Retinal pigment epithelial cell (primary cell): ENCODE results near the gene AGBL1.
A peak's percentile ranks its signal among the peaks of the same experiment; 100 is the strongest.

Experiments
- DNase-seq: peaks from one replicate; pipeline ENCODE4 v3.0.0-alpha.2; 2010; ENCODE audit warnings: low read depth
- H3K4me3 ChIP-seq: 2 replicates; pipeline ENCODE4 v1.5.1; 2011; ENCODE audit warnings: mild to moderate bottlenecking, low read length, control low read depth, moderate library complexity
- CTCF ChIP-seq: conservative IDR thresholded peaks from 2 replicates; pipeline ENCODE4 v1.5.1; 2011; ENCODE audit warnings: low read depth, low read length, control low read depth, inconsistent platforms

The AGBL1 gene

GRCh38 chr15:86183596-86184491 lies 104.2 kb downstream of the AGBL1 start:
- peak; percentile 48 for DNase-seq

GRCh38 chr15:86193716-86194380 lies 114.2 kb downstream of the AGBL1 start:
- TF ChIP-seq CTCF, result no peak
- no peak for DNase-seq

More at GRCh38 chr15:86183596-86184491, 104.2 kb downstream of the AGBL1 start:
- TF ChIP-seq CTCF, result no peak
- H3K4me3 ChIP-seq, result no peak overlapping the region

GRCh38 chr15:86197770-86198169 lies 118.1 kb downstream of the AGBL1 start:
- no peak for DNase-seq
- H3K4me3 ChIP-seq, result no peak overlapping the region
- TF ChIP-seq CTCF, result no peak

More at GRCh38 chr15:86193716-86194380, 114.2 kb downstream of the AGBL1 start:
- H3K4me3 ChIP-seq, result no peak overlapping the region

GRCh38 chr15:86199467-86200145 lies 119.9 kb downstream of the AGBL1 start:
- TF ChIP-seq CTCF, result no peak
- DNase-seq, result no peak
- no peak overlapping the region for H3K4me3 ChIP-seq

GRCh38 chr15:86201313-86202008 lies 121.8 kb downstream of the AGBL1 start:
- no peak for TF ChIP-seq CTCF
- H3K4me3 ChIP-seq, result no peak overlapping the region
- DNase-seq, result no peak

GRCh38 chr15:86203462-86203861 lies 123.8 kb downstream of the AGBL1 start:
- no peak overlapping the region for H3K4me3 ChIP-seq
- DNase-seq, result no peak
- no peak for TF ChIP-seq CTCF
